Measurements from ENCODE around the gene RPS21. TPM values are rescaled to one million over a fixed set of nuclear protein-coding genes. Genes with fewer than 3 reads are reported as not detected.

RPS21 gene
- polyA plus RNA-seq, 1 donor from 2014 or later: 1,633 TPM

DNA sequence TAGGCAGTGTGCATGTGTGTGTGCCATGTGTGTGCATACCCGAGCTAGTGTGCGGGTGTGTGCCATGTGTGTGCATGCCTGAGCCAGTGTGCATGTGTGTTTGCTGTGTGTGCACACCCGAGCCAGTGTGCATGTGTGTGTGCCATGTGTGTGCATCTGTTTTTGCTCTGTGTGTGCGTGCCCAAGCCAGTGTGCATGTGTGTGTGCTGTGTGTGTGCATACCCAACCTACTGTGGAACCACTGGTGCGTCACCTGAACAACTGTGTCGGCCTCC lies 34.8 kb downstream of the RPS21 start:
- TF ChIP-seq MXI1 (conservative IDR thresholded peaks at IDR 0.05; ENCODE audit: poor library complexity, severe bottlenecking): no peak
- no peak for TF ChIP-seq SMC3 (conservative IDR thresholded peaks at IDR 0.05; ENCODE audit: poor library complexity)
- TF ChIP-seq EZH2 (IDR thresholded peaks at IDR 0.05; ENCODE audit: borderline replicate concordance, insufficient read depth, low read length, poor library complexity, severe bottlenecking): no peak
- TF ChIP-seq POLR2AphosphoS5 (IDR thresholded peaks at IDR 0.05): no peak
- TF ChIP-seq RAD21 (conservative IDR thresholded peaks at IDR 0.05): no peak
- TF ChIP-seq, protein P1, sequence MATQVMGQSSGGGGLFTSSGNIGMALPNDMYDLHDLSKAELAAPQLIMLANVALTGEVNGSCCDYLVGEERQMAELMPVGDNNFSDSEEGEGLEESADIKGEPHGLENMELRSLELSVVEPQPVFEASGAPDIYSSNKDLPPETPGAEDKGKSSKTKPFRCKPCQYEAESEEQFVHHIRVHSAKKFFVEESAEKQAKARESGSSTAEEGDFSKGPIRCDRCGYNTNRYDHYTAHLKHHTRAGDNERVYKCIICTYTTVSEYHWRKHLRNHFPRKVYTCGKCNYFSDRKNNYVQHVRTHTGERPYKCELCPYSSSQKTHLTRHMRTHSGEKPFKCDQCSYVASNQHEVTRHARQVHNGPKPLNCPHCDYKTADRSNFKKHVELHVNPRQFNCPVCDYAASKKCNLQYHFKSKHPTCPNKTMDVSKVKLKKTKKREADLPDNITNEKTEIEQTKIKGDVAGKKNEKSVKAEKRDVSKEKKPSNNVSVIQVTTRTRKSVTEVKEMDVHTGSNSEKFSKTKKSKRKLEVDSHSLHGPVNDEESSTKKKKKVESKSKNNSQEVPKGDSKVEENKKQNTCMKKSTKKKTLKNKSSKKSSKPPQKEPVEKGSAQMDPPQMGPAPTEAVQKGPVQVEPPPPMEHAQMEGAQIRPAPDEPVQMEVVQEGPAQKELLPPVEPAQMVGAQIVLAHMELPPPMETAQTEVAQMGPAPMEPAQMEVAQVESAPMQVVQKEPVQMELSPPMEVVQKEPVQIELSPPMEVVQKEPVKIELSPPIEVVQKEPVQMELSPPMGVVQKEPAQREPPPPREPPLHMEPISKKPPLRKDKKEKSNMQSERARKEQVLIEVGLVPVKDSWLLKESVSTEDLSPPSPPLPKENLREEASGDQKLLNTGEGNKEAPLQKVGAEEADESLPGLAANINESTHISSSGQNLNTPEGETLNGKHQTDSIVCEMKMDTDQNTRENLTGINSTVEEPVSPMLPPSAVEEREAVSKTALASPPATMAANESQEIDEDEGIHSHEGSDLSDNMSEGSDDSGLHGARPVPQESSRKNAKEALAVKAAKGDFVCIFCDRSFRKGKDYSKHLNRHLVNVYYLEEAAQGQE (IDR thresholded peaks at IDR 0.05; ENCODE audit: borderline replicate concordance): no peak
- TF ChIP-seq EP300 (conservative IDR thresholded peaks at IDR 0.05; ENCODE audit: poor library complexity, severe bottlenecking): no peak
- TF ChIP-seq, protein P2, sequence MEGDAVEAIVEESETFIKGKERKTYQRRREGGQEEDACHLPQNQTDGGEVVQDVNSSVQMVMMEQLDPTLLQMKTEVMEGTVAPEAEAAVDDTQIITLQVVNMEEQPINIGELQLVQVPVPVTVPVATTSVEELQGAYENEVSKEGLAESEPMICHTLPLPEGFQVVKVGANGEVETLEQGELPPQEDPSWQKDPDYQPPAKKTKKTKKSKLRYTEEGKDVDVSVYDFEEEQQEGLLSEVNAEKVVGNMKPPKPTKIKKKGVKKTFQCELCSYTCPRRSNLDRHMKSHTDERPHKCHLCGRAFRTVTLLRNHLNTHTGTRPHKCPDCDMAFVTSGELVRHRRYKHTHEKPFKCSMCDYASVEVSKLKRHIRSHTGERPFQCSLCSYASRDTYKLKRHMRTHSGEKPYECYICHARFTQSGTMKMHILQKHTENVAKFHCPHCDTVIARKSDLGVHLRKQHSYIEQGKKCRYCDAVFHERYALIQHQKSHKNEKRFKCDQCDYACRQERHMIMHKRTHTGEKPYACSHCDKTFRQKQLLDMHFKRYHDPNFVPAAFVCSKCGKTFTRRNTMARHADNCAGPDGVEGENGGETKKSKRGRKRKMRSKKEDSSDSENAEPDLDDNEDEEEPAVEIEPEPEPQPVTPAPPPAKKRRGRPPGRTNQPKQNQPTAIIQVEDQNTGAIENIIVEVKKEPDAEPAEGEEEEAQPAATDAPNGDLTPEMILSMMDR (IDR thresholded peaks at IDR 0.05; ENCODE audit: poor library complexity, severe bottlenecking): no peak
- no peak for TF ChIP-seq TAF1 (IDR thresholded peaks at IDR 0.05; ENCODE audit: low read depth)

GRCh38 chr20:62422636-62423325 lies 35.9 kb downstream of the RPS21 start:
- Histone ChIP-seq H3K9ac (ENCODE audit: low read length) (no peak overlapping the region), H3K36me3 (ENCODE audit: insufficient read depth, low read length) (no peaks in the 10 kb centered on the region), H3K9me2 (ENCODE audit: insufficient read depth, low read length) (no peaks in the 10 kb centered on the region), H3F3A (ENCODE audit: insufficient read depth, low read length, poor library complexity, severe bottlenecking) (no peaks in the 10 kb centered on the region), H4K20me1 (ENCODE audit: insufficient read depth) (no peaks in the 10 kb centered on the region), H3K9me3 (ENCODE audit: low read length) (no peaks in the 10 kb centered on the region), H2AFZ (ENCODE audit: low read depth, low read length) (no peak overlapping the region), H3K27ac (ENCODE audit: low read length) (no peak overlapping the region), H3K79me2 (replicated peaks; ENCODE audit: insufficient read depth, low read length) (no peaks in the 10 kb centered on the region), H3K27me3 (ENCODE audit: insufficient read depth, low read depth, low read length) (no peaks in the 10 kb centered on the region), H3K4me3 (ENCODE audit: low read length) (no peak overlapping the region), H3K4me2 (ENCODE audit: low read length) (no peak overlapping the region)
- TF ChIP-seq EP300 (conservative IDR thresholded peaks at IDR 0.05; ENCODE audit: poor library complexity, severe bottlenecking): no peak
- TF ChIP-seq, protein P2 (IDR thresholded peaks at IDR 0.05; ENCODE audit: poor library complexity, severe bottlenecking): no peak
- TF ChIP-seq RAD21 (conservative IDR thresholded peaks at IDR 0.05): no peak
- no peak for TF ChIP-seq POLR2AphosphoS5 (IDR thresholded peaks at IDR 0.05)
- TF ChIP-seq TAF1 (IDR thresholded peaks at IDR 0.05; ENCODE audit: low read depth): no peak
- no peak for TF ChIP-seq SMC3 (conservative IDR thresholded peaks at IDR 0.05; ENCODE audit: poor library complexity)
- TF ChIP-seq, protein P1 (IDR thresholded peaks at IDR 0.05; ENCODE audit: borderline replicate concordance): no peak
- no peak for TF ChIP-seq EZH2 (IDR thresholded peaks at IDR 0.05; ENCODE audit: borderline replicate concordance, insufficient read depth, low read length, poor library complexity, severe bottlenecking)
- no peak for TF ChIP-seq MXI1 (conservative IDR thresholded peaks at IDR 0.05; ENCODE audit: poor library complexity, severe bottlenecking)

More for the DNA sequence above, 34.8 kb downstream of the RPS21 start:
- H3F3A ChIP-seq (ENCODE audit: insufficient read depth, low read length, poor library complexity, severe bottlenecking): no peaks in the 10 kb centered on the region
- no peak overlapping the region for H2AFZ ChIP-seq (ENCODE audit: low read depth, low read length)
- H3K4me2 ChIP-seq (ENCODE audit: low read length): no peak overlapping the region
- H4K20me1 ChIP-seq (ENCODE audit: insufficient read depth): no peaks in the 10 kb centered on the region
- H3K27ac ChIP-seq (ENCODE audit: low read length): no peak overlapping the region
- no peaks in the 10 kb centered on the region for H3K36me3 ChIP-seq (ENCODE audit: insufficient read depth, low read length)
- H3K27me3 ChIP-seq (ENCODE audit: insufficient read depth, low read depth, low read length): no peaks in the 10 kb centered on the region
- H3K9me2 ChIP-seq (ENCODE audit: insufficient read depth, low read length): no peaks in the 10 kb centered on the region
- H3K79me2 ChIP-seq (replicated peaks; ENCODE audit: insufficient read depth, low read length): no peaks in the 10 kb centered on the region
- no peak overlapping the region for H3K4me3 ChIP-seq (ENCODE audit: low read length)
- no peaks in the 10 kb centered on the region for H3K9me3 ChIP-seq (ENCODE audit: low read length)
- no peak overlapping the region for H3K9ac ChIP-seq (ENCODE audit: low read length)

Measured in neural cell (in vitro differentiated cells).